Neural progenitor cell (in vitro differentiated cells): ENCODE results near the gene DND1.

Source experiments
- EZH2 ChIP-seq: fragments of 200-600 bp; sonication (generic); IDR thresholded peaks from 2 replicates; pipeline ENCODE4 v1.6.1; 2017; ENCODE audit warnings: antibody characterized with exemption, mild to moderate bottlenecking, moderate library complexity
- TF ChIP-seq, protein P1 (sequence below): fragments of 200-600 bp; sonication (generic); IDR thresholded peaks from 2 replicates; pipeline ENCODE4 v1.5.1; 2017; ENCODE audit warnings: antibody characterized with exemption, mild to moderate bottlenecking

DNA sequence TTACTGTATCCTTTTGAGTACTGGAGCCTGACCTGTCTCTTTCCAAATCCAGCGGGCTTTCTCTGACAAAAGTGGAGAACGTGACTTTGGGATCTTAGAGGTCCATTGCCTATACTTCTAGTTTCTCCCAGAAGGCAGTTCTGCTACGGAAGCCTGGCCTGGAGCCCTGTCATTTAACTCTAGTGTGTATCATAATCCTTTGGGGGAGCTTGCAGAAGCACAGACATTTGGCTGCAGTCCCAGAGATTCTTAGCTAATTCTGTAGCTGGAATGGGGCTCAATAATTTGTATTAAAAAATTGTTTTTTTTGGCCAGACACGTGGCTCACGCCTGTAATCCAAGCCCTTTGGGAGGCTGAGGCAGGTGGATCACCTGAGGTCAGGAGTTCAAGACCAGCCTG, 20.9 kb upstream of the DND1 start:
- TF ChIP-seq, protein P1, sequence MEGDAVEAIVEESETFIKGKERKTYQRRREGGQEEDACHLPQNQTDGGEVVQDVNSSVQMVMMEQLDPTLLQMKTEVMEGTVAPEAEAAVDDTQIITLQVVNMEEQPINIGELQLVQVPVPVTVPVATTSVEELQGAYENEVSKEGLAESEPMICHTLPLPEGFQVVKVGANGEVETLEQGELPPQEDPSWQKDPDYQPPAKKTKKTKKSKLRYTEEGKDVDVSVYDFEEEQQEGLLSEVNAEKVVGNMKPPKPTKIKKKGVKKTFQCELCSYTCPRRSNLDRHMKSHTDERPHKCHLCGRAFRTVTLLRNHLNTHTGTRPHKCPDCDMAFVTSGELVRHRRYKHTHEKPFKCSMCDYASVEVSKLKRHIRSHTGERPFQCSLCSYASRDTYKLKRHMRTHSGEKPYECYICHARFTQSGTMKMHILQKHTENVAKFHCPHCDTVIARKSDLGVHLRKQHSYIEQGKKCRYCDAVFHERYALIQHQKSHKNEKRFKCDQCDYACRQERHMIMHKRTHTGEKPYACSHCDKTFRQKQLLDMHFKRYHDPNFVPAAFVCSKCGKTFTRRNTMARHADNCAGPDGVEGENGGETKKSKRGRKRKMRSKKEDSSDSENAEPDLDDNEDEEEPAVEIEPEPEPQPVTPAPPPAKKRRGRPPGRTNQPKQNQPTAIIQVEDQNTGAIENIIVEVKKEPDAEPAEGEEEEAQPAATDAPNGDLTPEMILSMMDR: no peak
- no peak for TF ChIP-seq EZH2
